ENCODE data around the gene EHMT1. TPM values are rescaled to one million over a fixed set of nuclear protein-coding genes. Genes with fewer than 3 reads are reported as not detected.

EHMT1 gene
- total and polyA plus RNA-seq, 9 of the 15 experiments (the other 6 are each of a cell fraction or from before 2014, with no cell fraction given) = 2.2 to 76.0 (median 36.4) TPM

- Histone ChIP-seq H3K27ac (ENCODE audit: extremely low read depth, low read depth, low read length) (no peak overlapping the region), H2AFZ (ENCODE audit: low read depth, low read length) (no peak overlapping the region), H3K9ac (ENCODE audit: insufficient read depth in 1 of 2, low read depth in 2 of 2, low read length in 2 of 2) (no peak overlapping the region), H3K79me2 (ENCODE audit: control insufficient read depth, insufficient read depth, low read length) (peaks cover 86% of the 10 kb centered on the region), H3K4me3 (no peak overlapping the region), H3K9me3 (replicated peaks; ENCODE audit: control insufficient read depth, insufficient read depth, low read depth, low read length) (peaks cover 5% of the 10 kb centered on the region; the same call in 1 of the 2 replicates), H4K20me1 (replicated peaks; ENCODE audit: control insufficient read depth, insufficient read depth, low read length) (peaks cover 4% of the 10 kb centered on the region; the same call in 1 of the 2 replicates), H3K9me1 (ENCODE audit: control insufficient read depth, insufficient read depth, low read length) (peaks cover 11% of the 10 kb centered on the region), H3K4me1 (replicated peaks in 1 of 2; ENCODE audit: control insufficient read depth in 2 of 2, insufficient read depth in 2 of 2, low read length in 2 of 2) (peaks cover 0 to 26% of the 10 kb centered on the region in 2 experiments; a peak in 3 of 5 replicates), H3K4me2 (ENCODE audit: insufficient read depth, low read length) (no peak overlapping the region), H3K36me3 (ENCODE audit: control insufficient read depth, insufficient read depth, low read length) (peaks cover 11% of the 10 kb centered on the region; the same call in 2 of the 3 replicates), H3K27me3 (ENCODE audit: control insufficient read depth in 2 of 2, insufficient read depth in 2 of 2, low read length in 2 of 2) (no peaks in the 10 kb centered on the region)
- in situ Hi-C loops (cut with MboI) (no loop called here), intact Hi-C loops (cut with micrococcal nuclease) (no loop called here)
- FAIRE-seq = no peak
- no TSS peak for BruUV-seq (replicated peaks)
- no peak for DNase-seq (ENCODE audit: extremely low read depth in 1 of 4, low spot score in 3 of 4)
- ATAC-seq = no peak
- POLR2A ChIA-PET = no interaction called here
- TF ChIP-seq PRDM10 (IDR thresholded peaks at IDR 0.05; ENCODE audit: partially characterized antibody) (peak; percentile 84), TBL1XR1 (IDR thresholded peaks at IDR 0.05; ENCODE audit: low read length in 2 of 2) (no peak)
- CTCF ChIA-PET (ENCODE audit: low intra/inter-chr PET ratio) = no interaction called here
- WGBS (ENCODE audit: insufficient coverage, low coverage, missing lambda C conversion rate) = 85% methylated on average over 11 of the region's 12 CpGs
These were observed 77.5 kb downstream of the EHMT1 start for GRCh38 chr9:137696136-137696925.
